Immature natural killer cell (primary cell): Measurements from ENCODE around the gene CTSA. TPM values are rescaled to one million over a fixed set of nuclear protein-coding genes. Genes with fewer than 3 reads are reported as not detected.
A peak's percentile ranks its signal among the peaks of the same experiment; 100 is the strongest.

ENCODE experiments used
- DNase-seq, 3 donors: peaks; one replicate each; pipeline ENCODE4 v3.0.0; 2022; ENCODE audit warnings: mixed read lengths in 1 of 3
- H3K27ac Mint-ChIP-seq, 6 donors: one replicate each; pipeline ENCODE4 v1.8.0; 2020; ENCODE audit warnings: mixed read lengths in 6 of 6, mild to moderate bottlenecking in 5 of 6, inconsistent platforms in 4 of 6, moderate library complexity in 3 of 6
- H3K27me3 Mint-ChIP-seq, 3 donors: one replicate each; pipeline ENCODE4 v1.8.0; 2020 to 2021; ENCODE audit warnings: low read depth in 3 of 3, mild to moderate bottlenecking in 3 of 3, mixed read lengths in 3 of 3, moderate library complexity in 3 of 3, inconsistent platforms in 1 of 3
- H3K36me3 Mint-ChIP-seq, 3 donors: one replicate each; pipeline ENCODE4 v1.8.0; 2020; ENCODE audit warnings: mixed read lengths in 3 of 3, inconsistent platforms in 2 of 3, mild to moderate bottlenecking in 2 of 3
- H3K4me1 Mint-ChIP-seq, 2 donors: one replicate each; pipeline ENCODE4 v1.8.0; 2020; ENCODE audit warnings: inconsistent platforms in 2 of 2, mild to moderate bottlenecking in 2 of 2, mixed read lengths in 2 of 2, moderate library complexity in 1 of 2
- H3K4me3 Mint-ChIP-seq, 5 donors: one replicate each; pipeline ENCODE4 v1.8.0; 2020; ENCODE audit warnings: mild to moderate bottlenecking in 5 of 5, mixed read lengths in 5 of 5, inconsistent platforms in 3 of 5, moderate library complexity in 3 of 5
- H3K9me3 Mint-ChIP-seq, 6 donors: one replicate each; pipeline ENCODE4 v1.8.0; 2020; ENCODE audit warnings: mild to moderate bottlenecking in 6 of 6, mixed read lengths in 6 of 6, inconsistent platforms in 4 of 6, moderate library complexity in 3 of 6
- polyA plus RNA-seq, 3 donors: library from polyadenylated mRNA; unstranded; fragments of 300-500 nt; fragmentation: Illumina TruSeq; gene quantifications; one replicate each; pipeline ENCODE4 v1.2.3, GENCODE V29; 2021

The CTSA gene
- polyA plus RNA-seq, 3 donors from 2014 or later, result 76.8 to 119 (median 97.6) TPM

GRCh38 chr20:45948261-45948733, 57.2 kb downstream of the CTSA start:
- Mint-ChIP-seq H3K4me3 (no peak overlapping the region), H3K27ac (peak overlapping the region in 5 of 6 donors; percentile 28 to 97 (median 45))

More at GRCh38 chr20:45948261-45948733, 57.2 kb downstream of the CTSA start:
- no peak for DNase-seq
- peaks cover 37 to 63% of the 10 kb centered on the region in 2 donors for H3K4me1 Mint-ChIP-seq
- H3K9me3 Mint-ChIP-seq, result no peaks in the 10 kb centered on the region
- H3K27me3 Mint-ChIP-seq, result peaks cover 14 to 16% (median 15%) of the 10 kb centered on the region in 3 donors
- peaks cover 8 to 32% (median 16%) of the 10 kb centered on the region in 3 donors for H3K36me3 Mint-ChIP-seq

Other genes starting within 250 kb of the CTSA start
- not detected for gene WFDC11, start 221.1 kb upstream of the CTSA start, polyA plus RNA-seq
- gene WFDC13, start 189.3 kb upstream of the CTSA start, polyA plus RNA-seq, result not detected
- gene WFDC10B, start 186.3 kb upstream of the CTSA start, polyA plus RNA-seq, result not detected
- gene SPINT4, start 169.0 kb upstream of the CTSA start, polyA plus RNA-seq, result not detected
- not detected for gene WFDC3, start 99.5 kb upstream of the CTSA start, polyA plus RNA-seq
- 10 to 100 TPM; 31.2 to 33.2 (median 31.5) TPM for gene DNTTIP1, start 99.4 kb upstream of the CTSA start, polyA plus RNA-seq
- 1 to 10 TPM in 2 of 3 donors, not detected in 1; 1.9 to 2.0 TPM for gene UBE2C, start 78.7 kb upstream of the CTSA start, polyA plus RNA-seq
- under 1 TPM in 1 of 3 donors, not detected in 2; 0.77 TPM for gene TNNC2, start 64.0 kb upstream of the CTSA start, polyA plus RNA-seq
- gene SNX21, start 57.5 kb upstream of the CTSA start, polyA plus RNA-seq, result 1 to 10 TPM; 1.6 to 2.5 (median 2.2) TPM
- gene ACOT8, start 33.9 kb upstream of the CTSA start, polyA plus RNA-seq, result 10 to 100 TPM; 46.9 to 83.7 (median 50.2) TPM
- gene ZSWIM3, start 33.7 kb upstream of the CTSA start, polyA plus RNA-seq, result 1 to 10 TPM in 2 of 3 donors, not detected in 1; 1.2 to 3.1 TPM
- under 1 TPM in 2 of 3 donors, not detected in 1; 0.55 to 0.68 TPM for gene ZSWIM1, start 10.1 kb upstream of the CTSA start, polyA plus RNA-seq
- not detected for gene SPATA25, start 3.7 kb upstream of the CTSA start, polyA plus RNA-seq
- gene NEURL2, start 127 bp upstream of the CTSA start, polyA plus RNA-seq, result 1 to 10 TPM in 2 of 3 donors, not detected in 1; 1.0 to 1.1 TPM
- 10 to 100 TPM in 1 of 3 donors, 1 to 10 TPM in 1, under 1 TPM in 1; 0.77 to 17.5 (median 7.3) TPM for gene PLTP, start 20.8 kb downstream of the CTSA start, polyA plus RNA-seq
- gene PCIF1, start 43.3 kb downstream of the CTSA start, polyA plus RNA-seq, result 10 to 100 TPM; 78.4 to 93.4 (median 83.0) TPM
- 10 to 100 TPM in 1 of 3 donors, 1 to 10 TPM in 2; 7.1 to 17.9 (median 9.6) TPM for gene ZNF335, start 80.9 kb downstream of the CTSA start, polyA plus RNA-seq
- under 1 TPM in 1 of 3 donors, not detected in 2; 0.09 TPM for gene MMP9, start 117.6 kb downstream of the CTSA start, polyA plus RNA-seq
- gene SLC12A5, start 137.9 kb downstream of the CTSA start, polyA plus RNA-seq, result 1 to 10 TPM in 2 of 3 donors, not detected in 1; 1.0 to 1.8 TPM
- 10 to 100 TPM; 12.9 to 30.7 (median 14.0) TPM for gene NCOA5, start 198.6 kb downstream of the CTSA start, polyA plus RNA-seq
- gene CD40, start 227.0 kb downstream of the CTSA start, polyA plus RNA-seq, result 1 to 10 TPM; 4.3 to 8.3 (median 7.0) TPM